Amniotic epithelial cell (primary cell): Measurements from ENCODE around the gene MAGI3.

ENCODE experiments used
- DNase-seq: peaks from one replicate; pipeline ENCODE4 v3.0.0-alpha.2; 2010; ENCODE audit warnings: low read depth

Gene MAGI3

DNA sequence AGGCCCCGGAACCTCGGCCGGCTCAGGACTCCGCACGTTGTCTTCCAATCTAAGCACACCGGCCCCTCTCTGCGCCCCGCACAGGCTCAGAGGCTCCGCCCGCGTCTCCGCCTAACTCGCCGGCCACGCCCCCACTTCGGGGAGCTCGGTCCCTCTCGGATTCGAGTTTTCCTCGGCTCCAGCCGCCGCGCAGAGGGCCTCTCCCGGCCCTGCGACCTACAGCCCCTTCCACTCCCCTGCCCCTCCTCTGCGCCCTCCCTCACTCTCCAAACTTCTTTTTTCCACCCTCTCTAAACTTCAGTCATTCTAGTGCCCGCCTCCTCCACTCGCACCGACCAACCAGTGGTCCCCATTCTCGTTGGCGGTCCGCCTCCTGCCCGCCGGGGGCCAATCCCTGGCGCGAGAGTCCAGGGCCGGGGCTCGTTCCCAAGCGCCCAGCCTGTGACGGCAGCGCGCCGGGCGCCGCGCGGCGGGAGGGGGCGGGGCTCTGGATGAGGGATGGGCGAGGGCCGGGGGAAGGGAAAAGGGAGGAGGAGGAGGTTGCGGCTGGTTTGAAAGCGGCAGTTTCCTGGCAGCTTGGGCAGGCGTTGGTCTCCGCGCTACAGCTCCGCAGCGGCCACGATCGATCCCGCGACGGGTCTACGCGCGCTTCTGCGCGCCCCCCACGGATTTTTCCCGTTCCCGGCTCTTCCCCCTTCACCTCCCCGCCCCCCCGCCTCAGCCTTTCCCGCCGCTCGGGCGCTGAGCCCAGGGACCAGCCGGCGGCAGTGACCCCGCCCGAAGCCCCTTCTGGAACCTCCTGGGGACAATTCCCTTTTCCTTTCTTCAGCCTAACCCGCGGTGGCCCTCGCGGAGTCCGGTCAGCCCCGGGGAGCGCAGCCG lies at the start of gene MAGI3:
Gene MAGI3, plus strand, starts transcription at position 563 of the 882 bp plus-strand sequence. CDS start 519 bp downstream, outside the sequence.
- DNase-seq, result peak; percentile 98

DNA sequence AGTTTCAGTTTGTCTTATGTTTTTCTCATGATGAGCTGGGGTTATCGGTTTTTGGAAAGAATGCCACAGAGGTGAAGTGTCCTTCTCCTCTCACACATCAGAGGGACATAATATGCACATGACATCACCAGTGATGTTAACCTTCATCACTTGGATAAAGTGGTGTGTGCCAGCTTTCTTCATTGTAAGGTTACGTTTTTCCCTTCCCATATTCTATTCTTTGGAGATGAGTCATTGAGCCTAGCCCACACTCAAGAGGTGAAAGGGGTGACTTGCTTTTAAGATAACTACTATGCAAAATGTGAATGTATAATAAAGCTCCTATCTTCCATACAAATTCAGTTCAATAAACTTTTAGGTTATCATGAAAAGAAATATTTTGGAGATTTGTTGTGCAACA lies 36.7 kb upstream of the MAGI3 start:
- DNase-seq, result no peak

DNA sequence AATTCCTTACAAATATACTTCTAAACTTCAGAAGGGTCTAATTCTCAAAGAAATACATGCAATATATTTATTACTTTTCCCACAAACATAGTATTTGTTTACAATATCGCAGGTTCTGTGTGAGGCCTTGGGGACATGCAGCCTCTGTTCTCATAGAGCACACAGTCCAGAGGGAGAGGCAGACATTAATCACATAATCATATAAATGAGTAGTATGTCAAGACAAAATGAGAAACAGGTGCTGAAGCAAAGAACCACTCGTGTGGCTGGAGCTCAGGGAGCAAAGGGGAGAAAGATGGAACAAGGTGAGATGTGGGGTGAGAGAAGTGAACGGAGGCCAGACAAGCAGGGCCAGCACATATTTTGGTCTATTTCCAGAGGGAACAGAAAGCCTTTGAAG lies 26.4 kb upstream of the MAGI3 start:
- DNase-seq, result no peak

DNA sequence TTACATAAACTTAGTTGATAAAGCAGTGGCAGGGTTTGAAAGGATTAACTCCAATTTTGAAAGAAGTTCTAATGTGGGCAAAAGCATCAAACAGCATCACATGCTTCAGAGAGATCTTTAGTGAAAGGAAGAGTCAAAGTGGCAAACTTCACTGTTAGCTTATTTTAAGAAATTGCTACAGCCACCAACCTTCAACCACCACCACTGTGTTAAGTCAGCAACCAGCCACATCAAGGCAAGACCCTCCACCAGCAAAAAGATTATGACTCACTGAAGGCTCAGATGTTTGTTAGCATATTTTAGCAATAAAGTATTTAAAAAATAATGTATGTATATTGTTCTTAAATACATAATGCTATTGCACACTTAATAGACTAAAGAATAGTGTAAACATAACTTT lies 21.3 kb upstream of the MAGI3 start:
- DNase-seq, result no peak

DNA sequence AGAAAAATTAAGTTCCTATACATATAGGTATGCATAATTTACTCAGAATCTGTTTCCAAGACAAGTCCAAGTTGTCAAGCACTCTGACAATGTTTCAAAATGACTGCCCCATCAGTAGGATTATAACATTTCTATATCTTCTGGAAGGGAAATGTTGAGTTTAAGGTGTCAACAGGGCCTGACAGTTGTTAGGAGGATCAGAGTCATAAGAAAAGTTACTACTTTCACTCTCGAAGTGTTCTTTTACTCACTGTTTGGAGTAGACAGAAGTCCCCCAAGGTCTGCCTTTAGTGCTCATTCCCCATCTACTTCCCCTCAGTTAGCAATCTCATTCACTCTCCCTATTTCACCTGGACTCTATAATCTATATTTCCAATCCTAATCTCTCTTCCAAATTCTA lies 20.6 kb upstream of the MAGI3 start:
- DNase-seq, result no peak

DNA sequence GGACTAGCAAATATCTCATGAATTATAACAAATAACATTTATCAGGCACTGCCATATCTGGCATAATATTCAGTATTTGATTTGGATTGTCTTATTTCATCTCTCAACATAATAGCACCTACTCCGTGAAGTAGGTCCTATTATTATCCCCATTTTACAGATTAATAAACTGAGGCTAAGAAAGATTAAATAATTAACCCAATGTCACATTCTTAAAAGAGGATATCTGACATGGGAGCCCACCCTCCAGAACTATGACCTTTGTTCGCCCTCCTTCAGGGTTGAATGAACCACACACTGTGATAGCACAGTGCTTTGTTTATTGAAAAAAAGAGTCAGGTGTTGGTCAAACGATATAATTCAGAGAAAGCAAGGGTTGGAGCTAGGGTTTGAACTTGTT lies 19.4 kb upstream of the MAGI3 start:
- no peak for DNase-seq

DNA sequence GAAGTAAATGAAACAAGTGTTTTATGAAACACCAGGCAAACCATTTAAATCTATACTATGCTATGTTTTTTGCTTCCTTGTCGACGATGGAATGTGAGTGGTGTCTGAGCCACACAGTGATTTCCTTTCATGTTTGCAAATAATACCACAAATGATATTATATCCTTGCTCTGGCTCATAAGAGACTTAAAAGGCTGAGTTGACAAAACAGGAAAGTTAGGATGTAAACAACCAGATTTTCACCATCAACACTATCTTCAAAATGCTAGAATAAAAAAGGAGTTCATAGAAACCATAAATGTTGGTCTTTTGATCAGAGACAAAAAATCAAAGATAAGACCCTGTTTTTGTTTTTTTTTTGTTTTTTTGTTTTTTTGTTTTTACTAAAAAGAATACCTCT lies 17.8 kb upstream of the MAGI3 start:
- DNase-seq, result no peak

DNA sequence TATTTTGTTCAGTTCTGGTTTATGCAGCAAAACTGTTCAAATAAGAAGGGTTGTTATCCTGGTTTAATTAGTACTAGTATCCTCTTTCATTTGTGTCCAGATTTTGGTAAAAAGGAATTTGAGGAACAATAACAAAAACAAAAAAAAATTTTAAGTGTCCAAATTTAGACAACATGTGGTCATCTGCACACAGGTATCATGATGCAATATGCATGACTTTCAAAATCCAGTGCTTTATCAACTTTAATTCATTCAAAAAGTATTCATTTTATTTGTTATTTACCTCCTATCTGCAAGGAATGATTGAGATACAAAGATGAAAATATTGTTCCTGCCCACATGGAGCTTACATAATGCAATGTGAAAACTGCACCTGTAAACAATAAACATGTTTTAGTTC lies 16.7 kb upstream of the MAGI3 start:
- no peak for DNase-seq

DNA sequence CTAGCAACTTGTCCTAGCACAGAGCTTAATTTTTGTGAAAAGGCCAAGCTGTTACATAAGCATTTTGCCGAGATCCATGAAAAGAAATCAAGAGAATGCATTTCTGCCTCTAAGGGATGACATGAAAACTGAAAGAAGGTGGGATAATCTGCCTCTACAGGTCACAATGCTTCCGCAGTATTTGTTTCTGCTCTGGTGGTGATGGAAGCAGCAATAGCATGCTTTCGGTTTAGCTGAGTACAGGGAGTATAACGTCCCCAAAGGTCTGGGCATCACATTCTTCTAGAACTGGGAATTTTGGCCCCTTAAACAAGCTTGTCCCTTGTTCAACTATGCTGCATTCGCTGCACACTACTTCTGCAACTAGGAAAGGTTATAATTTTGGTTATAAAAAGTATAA lies 14.4 kb upstream of the MAGI3 start:
- DNase-seq, result no peak

DNA sequence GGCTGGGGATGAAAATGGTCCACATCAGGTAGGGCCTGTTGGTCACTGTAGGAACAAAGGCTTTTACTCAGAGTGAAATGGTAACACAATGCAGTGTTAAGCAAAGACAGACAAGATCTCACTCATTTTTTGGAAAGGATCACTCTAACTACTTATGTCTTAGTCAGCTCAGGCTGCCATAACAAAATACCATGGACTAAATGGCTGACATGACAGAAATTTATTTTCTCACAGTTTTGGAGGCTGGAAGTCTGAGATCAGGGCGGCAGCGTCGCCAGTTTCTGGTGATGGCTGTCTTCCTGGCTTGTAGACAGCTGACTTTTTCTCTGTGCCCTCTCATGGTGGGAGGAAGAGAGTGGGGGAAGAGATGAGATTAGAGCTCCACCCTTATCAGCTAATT lies 10.2 kb upstream of the MAGI3 start:
- no peak for DNase-seq

DNA sequence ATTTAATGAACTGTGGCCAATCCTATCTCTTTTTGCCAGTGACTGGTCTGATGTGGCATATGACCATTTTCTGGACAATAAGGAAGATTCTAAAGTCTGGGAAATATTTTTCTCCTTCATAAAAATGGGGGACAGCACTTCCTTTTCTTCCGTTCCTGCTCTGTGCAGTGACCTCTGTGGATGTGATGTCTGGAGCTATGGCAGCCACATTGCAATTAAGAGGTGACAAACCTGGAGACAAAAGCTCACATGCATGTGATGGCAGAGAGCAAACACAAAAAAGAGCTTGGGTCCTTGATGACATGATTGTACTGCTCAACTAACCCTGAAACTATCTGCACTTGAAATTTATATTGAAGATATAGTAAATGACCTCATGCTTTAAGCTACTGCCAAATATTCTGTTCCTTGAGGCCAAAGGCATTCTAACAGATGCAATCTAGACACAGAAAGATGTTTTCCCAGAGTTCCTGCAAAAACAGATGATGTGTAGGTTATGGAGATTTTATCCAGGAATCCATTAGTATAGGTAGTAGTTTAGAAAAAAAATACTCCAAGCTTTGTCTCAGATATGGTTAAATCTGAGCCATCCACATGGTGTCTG lies 2.2 kb upstream of the MAGI3 start:
- DNase-seq, result no peak

DNA sequence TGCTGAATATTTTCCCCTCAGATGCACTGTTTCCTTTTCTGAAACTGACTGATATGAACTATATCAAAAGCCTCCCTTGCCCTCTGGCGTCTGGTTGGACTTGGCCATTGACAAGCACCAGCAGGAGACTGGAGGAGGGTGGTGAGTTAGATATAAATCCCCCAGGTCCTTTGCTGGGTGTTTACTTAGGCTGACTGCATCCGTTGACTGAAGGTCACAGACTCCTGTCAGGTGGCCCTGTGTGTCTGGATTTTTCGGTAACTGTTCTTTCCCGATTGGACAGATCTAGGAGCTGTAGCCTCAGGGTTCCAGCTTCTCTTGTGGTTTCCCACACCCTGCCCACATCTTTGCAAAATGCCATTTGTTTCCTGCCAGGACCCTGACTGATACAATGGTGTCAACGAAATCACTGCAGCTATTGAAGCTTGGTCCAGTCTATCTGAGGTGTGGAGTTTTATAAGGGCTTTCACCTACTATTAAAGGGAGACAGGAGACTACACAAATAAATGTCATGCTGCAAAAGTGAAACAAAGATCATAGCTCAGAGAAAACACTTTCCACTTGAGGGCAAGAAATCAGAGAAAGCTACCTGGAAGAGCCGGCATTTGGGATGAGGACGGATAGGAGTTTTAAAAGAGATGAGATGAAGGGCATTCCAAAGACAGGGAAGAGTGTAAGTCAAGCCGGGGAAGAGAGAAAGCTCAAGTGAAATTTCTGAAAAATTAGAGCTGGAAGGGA lies 1.5 kb upstream of the MAGI3 start:
- DNase-seq, result peak; percentile 20

DNA sequence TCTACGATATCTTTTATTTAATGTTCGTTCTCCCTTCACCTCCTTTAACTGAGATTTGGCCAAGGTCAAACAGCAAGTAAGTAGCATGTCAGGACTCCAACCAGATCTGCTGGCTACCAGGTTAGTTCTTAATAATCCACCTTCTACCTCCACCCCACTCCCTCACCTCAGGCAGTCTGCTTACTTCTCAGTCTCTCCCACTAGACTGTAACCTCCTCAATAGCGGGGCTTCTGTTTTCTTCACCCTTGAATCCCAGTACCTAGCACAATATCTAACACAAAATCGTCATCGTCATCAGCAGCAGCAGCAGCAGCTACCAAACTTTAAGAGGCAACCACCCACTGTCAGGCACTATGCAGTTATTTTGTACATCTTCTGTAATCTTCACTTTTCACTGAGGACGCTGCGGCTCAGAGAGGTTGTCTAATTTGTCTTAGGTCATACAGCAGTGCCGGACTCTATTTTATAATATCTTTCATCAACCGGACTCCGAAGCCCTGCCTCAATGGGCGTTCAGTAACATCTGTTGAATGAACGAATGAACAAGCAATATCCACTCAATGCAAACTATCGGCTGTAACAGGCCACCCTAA lies 859 bp upstream of the MAGI3 start:
- DNase-seq, result no peak

DNA sequence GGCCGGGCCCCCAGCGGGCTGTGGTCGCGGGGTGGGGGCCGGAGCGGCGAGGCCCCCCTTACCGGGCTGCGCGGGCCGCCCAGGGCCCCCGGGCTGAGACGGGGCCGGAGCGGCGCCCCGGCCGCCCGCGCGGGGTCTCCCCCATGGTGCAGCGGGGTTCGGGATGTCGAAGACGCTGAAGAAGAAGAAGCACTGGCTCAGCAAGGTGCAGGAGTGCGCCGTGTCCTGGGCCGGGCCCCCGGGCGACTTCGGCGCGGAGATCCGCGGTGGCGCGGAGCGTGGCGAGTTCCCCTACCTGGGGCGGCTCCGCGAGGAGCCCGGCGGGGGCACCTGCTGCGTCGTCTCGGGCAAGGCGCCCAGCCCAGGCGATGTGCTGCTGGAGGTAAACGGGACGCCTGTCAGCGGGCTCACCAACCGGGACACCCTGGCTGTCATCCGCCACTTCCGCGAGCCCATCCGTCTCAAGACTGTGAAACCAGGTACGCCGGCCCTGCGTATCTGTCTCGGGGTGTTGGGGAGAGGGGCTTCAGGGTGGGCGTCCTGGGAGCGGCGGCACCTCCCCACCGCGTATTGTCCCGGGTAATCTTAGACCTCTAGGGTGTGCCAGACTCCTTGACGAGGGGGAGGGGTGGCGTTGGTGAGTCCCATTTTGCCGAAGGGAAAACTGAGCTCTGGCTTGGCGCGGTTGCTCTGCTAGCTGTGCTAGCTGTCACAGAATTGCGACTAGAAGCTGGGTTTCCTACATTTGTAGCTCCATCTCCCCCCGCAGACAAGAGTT lies 745 bp downstream of the MAGI3 start:
- DNase-seq, result no peak

DNA sequence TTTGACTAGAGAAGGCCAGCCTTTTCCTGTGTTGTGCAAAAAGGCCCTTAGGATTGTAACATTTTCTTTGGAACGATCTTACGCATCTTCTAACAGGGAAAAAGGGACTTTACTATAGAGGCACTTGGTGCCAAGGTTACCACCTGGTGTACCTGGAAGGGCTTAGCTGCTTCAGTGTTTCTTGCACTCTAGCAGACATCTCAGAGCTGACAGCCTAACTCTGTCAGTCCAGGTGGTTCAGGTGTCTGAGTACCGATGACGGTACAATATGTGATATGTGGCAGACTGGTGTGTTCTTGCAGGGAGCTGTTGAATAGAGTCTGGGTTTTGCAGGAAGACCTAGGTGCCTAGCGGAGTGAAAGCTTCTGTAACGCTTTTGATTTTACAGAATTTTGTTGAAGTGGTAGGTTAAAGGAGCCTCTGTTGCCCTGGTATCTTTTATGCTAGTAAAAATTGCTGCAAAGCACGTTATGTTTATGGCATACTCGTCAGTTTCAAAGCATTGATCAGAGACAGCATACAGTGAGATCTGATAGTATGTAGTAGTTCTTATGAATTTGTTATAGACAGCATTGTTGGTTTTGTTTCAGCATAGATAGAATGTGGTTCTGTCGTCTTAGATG lies 1.4 kb downstream of the MAGI3 start:
- DNase-seq, result no peak

DNA sequence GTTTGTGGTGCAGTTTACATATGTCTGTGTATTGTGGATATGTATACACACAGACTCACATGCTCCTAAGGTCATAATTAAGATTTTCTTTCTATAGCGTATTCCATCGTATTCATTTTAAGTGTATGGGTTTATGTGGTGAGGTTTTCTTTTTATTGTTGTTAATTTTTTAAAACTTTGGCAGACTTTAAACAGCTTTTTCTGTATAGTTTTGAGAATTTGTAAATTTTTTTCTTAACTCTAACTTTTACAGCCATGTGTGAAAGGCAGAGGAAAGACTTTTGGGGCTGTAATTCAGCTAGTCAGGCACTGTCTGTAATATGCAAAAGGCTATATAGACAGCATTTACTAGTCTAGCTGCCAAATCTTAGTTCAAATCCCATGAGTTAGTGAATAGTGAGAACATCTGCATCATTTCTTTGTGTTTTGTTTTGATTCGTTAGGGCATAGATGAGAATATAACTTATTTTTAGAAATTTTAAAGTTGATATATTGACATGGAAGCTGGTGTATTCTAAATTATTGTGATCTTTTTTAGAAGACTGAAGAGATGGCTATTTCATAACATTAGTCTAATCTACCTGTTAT lies 2.3 kb downstream of the MAGI3 start:
- DNase-seq, result no peak

DNA sequence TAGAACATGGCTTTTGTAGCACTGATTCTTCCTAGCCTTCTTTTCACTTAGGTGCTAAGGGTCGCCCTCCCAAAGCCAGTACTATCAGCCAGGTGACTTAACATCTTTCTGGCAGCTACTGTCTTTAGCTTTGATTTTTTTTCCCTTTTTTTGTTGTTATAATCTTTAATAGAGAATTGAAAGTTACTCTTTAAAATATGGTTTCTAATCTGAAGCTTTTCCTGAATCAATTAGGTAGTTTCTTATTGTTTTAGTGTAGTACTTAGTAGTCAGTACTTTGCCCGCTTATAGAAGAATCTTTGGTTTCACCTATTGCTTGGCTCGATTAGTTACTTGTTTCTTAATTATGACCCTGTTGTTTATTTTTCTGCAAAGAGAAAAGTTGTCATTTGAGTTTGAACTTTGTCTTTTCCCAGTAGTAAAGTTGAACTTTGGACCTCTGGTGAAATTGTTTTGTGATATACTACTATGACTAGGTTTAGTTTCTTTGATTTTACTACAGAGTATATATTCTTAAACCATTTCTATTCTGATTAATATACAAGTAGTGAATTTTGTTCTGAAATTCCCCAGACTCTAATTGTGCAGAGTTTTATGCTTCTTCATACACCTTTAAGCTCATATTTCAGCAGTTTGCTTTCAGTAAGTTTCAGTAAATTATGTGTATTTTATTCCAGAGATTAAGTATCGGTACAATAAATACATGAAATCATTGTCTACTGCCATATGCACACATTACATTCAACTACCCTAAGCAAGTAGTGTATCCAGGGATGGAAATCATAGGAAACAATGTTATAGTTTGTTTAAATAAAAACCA lies 3.9 kb downstream of the MAGI3 start:
- no peak for DNase-seq

DNA sequence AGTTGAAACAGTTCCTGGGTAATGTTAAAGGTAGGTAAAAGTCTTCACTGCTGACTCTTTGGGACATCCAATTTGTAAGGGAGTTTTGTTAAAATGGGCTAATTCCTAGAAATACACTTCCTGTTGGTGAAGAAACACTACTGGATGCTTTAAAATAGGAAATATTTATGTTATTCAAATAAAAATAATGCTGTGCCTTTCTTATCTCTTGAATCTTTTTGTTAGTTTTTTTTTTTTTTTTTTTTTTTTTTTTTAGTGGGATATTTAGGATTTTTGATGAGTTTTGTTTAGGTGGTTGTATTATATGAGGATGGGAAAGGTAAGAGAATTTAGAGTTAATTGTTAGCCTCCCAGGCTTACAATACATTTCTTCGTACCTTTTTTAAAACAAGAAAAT lies 4.5 kb downstream of the MAGI3 start:
- no peak for DNase-seq

DNA sequence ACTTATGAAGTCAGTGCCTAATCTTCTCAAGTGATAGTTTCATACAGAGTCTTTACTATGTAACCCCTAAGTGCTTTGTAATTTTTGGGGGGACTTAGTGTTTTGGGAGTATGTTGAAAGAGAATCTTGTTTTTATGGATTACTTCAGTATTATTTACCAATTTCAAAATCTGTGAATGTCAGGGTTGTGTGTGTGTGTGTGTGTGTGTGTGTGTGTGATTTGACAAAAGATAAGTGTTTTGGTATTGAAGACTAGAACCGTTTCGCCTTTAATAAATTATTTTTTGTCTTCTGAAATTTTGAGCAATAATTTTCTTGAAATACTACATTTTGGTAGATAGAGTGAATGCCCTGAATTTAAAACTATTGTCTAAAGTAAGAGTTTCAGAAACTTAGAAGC lies 5.8 kb downstream of the MAGI3 start:
- no peak for DNase-seq

DNA sequence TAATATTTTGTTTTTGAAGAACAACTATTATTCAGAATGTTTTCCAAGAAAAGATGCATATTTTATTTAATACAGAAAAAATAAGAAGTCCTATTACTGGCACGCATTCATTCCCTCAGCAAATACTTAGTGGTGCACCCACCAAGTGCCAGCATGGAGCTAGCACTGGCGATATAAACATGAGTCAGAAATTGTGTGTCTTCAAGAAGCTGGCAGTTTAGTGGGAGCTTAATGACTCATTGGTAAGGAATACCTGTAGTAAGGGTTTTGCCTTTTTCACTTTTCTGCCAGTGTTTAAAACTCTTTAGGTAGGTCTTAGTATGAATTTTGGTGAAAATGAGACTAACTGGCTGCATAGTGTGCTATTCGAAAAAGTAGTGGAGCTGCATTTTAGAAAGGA lies 6.3 kb downstream of the MAGI3 start:
- peak; percentile 85 for DNase-seq
